Parathyroid adenoma (tissue), 2 donors: Measurements from ENCODE around the gene ACAN.

Source experiments
- H2AFZ ChIP-seq: fragments of 300-600 bp; sonication (generic); one replicate; pipeline ENCODE4 v1.7.0; 2017; ENCODE audit warnings: antibody characterized with exemption, mild to moderate bottlenecking
- H3K27ac ChIP-seq: fragments of 300-600 bp; sonication (generic); one replicate; pipeline ENCODE4 v1.7.0; 2017
- H3K27me3 ChIP-seq: fragments of 300-600 bp; sonication (generic); one replicate; pipeline ENCODE4 v1.7.0; 2017; ENCODE audit warnings: low read length; ENCODE audit not compliant: control insufficient read depth, insufficient read depth
- H3K36me3 ChIP-seq: fragments of 300-600 bp; sonication (generic); one replicate; pipeline ENCODE4 v1.7.0; 2017; ENCODE audit warnings: low read length; ENCODE audit not compliant: control insufficient read depth, insufficient read depth
- H3K4me1 ChIP-seq: fragments of 300-600 bp; sonication (generic); one replicate; pipeline ENCODE4 v1.7.0; 2017; ENCODE audit warnings: control low read depth
- H3K4me2 ChIP-seq: fragments of 300-600 bp; sonication (generic); one replicate; pipeline ENCODE4 v1.7.0; 2017; ENCODE audit warnings: low read length
- H3K4me3 ChIP-seq: fragments of 300-600 bp; sonication (generic); one replicate; pipeline ENCODE4 v1.7.0; 2017; ENCODE audit warnings: low read depth, low read length
- H3K79me2 ChIP-seq: fragments of 300-600 bp; sonication (generic); one replicate; pipeline ENCODE4 v1.7.0; 2017; ENCODE audit warnings: control low read depth
- H3K9ac ChIP-seq: fragments of 300-600 bp; sonication (generic); one replicate; pipeline ENCODE4 v1.7.0; 2017; ENCODE audit warnings: mild to moderate bottlenecking
- H3K9me3 ChIP-seq: fragments of 300-600 bp; sonication (generic); one replicate; pipeline ENCODE4 v1.7.0; 2017; ENCODE audit warnings: low read length; ENCODE audit not compliant: control insufficient read depth
- TF ChIP-seq, protein P1 (sequence below): fragments of 300-600 bp; sonication (generic); IDR thresholded peaks from one replicate; pipeline ENCODE4 v1.7.0; 2017; ENCODE audit warnings: antibody characterized with exemption, mild to moderate bottlenecking
- donor health status: primary hyperparathyroidism.

Gene ACAN

DNA sequence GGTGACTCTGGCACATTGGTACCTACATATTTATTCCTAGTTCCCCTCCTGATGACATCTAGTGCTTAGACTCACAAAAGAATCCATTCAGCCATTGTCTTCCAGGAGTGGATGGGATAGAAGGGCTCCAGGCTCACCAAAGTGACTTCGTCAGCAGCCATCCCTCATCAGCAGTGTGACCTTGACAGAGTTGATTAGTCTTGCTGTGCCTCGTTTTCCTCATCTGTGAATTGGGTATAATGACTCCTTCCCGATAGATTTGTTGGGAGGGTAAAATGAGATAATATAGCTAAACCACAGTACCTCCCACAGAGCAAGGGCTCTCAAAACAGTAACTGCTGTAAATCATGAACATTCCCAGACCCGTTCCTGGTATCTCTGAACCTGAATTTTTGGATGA is 10.7 kb downstream of the ACAN start:
- Histone ChIP-seq H3K4me1 (no peaks in the 10 kb centered on the region), H3K9ac (no peak overlapping the region), H3K79me2 (no peaks in the 10 kb centered on the region), H3K4me3 (no peak overlapping the region), H3K27me3 (peaks cover 3% of the 10 kb centered on the region), H3K36me3 (no peaks in the 10 kb centered on the region), H2AFZ (no peak overlapping the region), H3K9me3 (no peaks in the 10 kb centered on the region), H3K4me2 (no peak overlapping the region), H3K27ac (no peak overlapping the region)
- TF ChIP-seq, protein P1, sequence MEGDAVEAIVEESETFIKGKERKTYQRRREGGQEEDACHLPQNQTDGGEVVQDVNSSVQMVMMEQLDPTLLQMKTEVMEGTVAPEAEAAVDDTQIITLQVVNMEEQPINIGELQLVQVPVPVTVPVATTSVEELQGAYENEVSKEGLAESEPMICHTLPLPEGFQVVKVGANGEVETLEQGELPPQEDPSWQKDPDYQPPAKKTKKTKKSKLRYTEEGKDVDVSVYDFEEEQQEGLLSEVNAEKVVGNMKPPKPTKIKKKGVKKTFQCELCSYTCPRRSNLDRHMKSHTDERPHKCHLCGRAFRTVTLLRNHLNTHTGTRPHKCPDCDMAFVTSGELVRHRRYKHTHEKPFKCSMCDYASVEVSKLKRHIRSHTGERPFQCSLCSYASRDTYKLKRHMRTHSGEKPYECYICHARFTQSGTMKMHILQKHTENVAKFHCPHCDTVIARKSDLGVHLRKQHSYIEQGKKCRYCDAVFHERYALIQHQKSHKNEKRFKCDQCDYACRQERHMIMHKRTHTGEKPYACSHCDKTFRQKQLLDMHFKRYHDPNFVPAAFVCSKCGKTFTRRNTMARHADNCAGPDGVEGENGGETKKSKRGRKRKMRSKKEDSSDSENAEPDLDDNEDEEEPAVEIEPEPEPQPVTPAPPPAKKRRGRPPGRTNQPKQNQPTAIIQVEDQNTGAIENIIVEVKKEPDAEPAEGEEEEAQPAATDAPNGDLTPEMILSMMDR = no peak

- no peaks in the 10 kb centered on the region for H3K36me3 ChIP-seq
- no peak overlapping the region for H3K4me2 ChIP-seq
- H3K4me3 ChIP-seq = no peak overlapping the region
- H3K4me1 ChIP-seq = no peaks in the 10 kb centered on the region
- no peak overlapping the region for H3K9ac ChIP-seq
- no peak overlapping the region for H2AFZ ChIP-seq
- H3K27me3 ChIP-seq = peaks cover 3% of the 10 kb centered on the region
- no peak overlapping the region for H3K27ac ChIP-seq
- TF ChIP-seq, protein P1 = no peak
- H3K79me2 ChIP-seq = no peaks in the 10 kb centered on the region
- no peaks in the 10 kb centered on the region for H3K9me3 ChIP-seq
Observed at GRCh38 chr15:88814393-88814792, 11.2 kb downstream of the ACAN start.

DNA sequence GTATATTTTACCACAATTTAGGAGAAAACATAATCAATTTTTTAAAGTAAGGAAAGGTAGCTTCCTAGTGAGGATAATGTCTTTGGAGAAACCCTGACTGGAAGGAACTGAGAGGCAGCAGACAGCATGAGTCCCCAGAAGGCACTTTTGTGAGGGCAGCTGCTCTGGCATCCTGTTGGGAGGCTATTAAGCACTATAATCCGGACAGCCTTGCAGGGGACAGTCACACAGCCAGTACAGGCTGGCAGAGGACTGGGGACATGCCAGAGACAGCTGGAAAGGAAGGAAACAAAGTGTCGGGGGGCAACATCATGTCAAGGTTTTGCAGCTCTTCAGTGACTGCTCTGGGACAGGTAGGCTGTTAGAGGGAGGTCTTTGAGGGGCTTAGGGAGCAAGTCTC is 15.7 kb downstream of the ACAN start:
- TF ChIP-seq, protein P1 = no peak
- Histone ChIP-seq H3K27ac (no peak overlapping the region), H3K79me2 (no peaks in the 10 kb centered on the region), H3K9ac (no peak overlapping the region), H2AFZ (no peak overlapping the region), H3K36me3 (no peaks in the 10 kb centered on the region), H3K4me2 (no peak overlapping the region), H3K27me3 (no peaks in the 10 kb centered on the region), H3K9me3 (no peaks in the 10 kb centered on the region), H3K4me3 (no peak overlapping the region), H3K4me1 (no peaks in the 10 kb centered on the region)

DNA sequence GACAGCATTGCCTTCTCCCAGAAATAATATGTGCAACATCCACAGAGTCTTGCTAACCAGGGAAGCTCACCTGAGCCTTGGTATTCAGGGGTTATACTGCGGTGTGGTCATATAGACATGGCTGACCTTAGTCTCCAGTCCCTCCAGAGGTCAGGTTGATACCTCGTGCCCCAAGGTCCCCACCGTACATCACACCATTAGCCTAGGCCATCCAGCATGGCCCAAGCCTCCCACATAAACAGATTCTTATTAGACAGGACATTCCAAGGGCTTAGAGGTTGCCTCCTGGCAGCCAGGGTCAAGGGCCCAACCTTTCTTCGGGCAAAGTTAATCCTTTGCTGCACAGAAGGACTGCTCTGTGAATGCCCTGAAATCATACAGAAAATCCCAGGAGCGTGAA is 18.8 kb downstream of the ACAN start:
- H3K36me3 ChIP-seq = no peaks in the 10 kb centered on the region
- H3K79me2 ChIP-seq = no peaks in the 10 kb centered on the region
- no peak overlapping the region for H3K27ac ChIP-seq
- H3K27me3 ChIP-seq = no peaks in the 10 kb centered on the region
- H3K4me1 ChIP-seq = no peaks in the 10 kb centered on the region
- TF ChIP-seq, protein P1 = no peak
- no peak overlapping the region for H2AFZ ChIP-seq
- H3K9me3 ChIP-seq = no peaks in the 10 kb centered on the region
- no peak overlapping the region for H3K4me3 ChIP-seq
- no peak overlapping the region for H3K4me2 ChIP-seq
- H3K9ac ChIP-seq = no peak overlapping the region

DNA sequence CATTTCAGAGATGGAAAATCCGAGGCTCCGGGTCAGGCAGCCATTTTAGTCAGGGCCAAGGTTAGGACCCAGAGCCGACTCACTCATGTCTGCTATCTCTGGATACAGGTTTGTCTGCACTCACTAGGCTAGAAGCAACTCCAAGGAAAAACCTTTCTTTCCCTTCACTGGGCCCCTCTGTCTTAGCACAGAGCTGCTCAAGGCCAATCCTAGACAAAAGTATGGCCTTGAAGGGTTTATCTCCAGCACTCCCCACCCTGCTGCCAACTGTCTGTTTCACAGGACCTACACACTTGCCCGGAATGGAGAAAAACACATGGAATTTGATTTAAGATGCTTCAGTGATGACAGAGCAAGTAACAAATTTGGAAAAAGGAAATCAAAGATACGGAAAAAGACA is 25.6 kb downstream of the ACAN start:
- TF ChIP-seq, protein P1 = no peak
- H3K4me2 ChIP-seq = no peak overlapping the region
- H2AFZ ChIP-seq = no peak overlapping the region

More for the DNA sequence above, 25.6 kb downstream of the ACAN start:
- Histone ChIP-seq H3K4me1 (no peaks in the 10 kb centered on the region), H3K9ac (no peak overlapping the region), H3K27ac (no peak overlapping the region), H3K9me3 (no peaks in the 10 kb centered on the region), H3K36me3 (no peaks in the 10 kb centered on the region), H3K4me3 (no peak overlapping the region), H3K79me2 (no peaks in the 10 kb centered on the region), H3K27me3 (no peaks in the 10 kb centered on the region)
